Stimulated activated CD8-positive, alpha-beta memory T cell treated with anti-CD3 and anti-CD28 coated beads, Interleukin-7, amount 100 ng/mL, for 48 hours (primary cell): ENCODE results near the gene CDK6.

Experiments used
- DNase-seq, 2 donors: peaks; one replicate each; pipeline ENCODE4 v3.0.0-alpha.2; 2020; ENCODE audit warnings: low read depth in 1 of 2; ENCODE audit errors: extremely low read depth in 1 of 2

CDK6 gene

DNA sequence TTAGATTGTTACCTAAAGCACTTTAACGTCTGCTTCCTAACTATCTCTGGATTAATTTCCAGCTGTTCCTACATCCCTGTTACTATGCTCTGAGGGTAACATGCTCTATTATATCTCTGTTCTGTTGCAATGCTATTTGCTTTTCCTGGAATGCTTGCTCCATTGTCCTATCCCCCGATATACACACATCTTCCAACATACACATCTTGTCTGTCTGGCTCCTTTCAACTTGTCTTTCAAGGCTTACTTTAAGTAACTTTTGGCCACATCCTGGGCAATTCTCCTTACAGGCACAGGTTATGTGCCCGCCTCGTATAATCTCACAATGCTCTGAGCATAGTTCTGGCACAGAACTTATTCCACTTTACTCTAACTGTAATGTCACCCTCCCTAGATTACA lies 96.2 kb downstream of the CDK6 start:
- no peak for DNase-seq

DNA sequence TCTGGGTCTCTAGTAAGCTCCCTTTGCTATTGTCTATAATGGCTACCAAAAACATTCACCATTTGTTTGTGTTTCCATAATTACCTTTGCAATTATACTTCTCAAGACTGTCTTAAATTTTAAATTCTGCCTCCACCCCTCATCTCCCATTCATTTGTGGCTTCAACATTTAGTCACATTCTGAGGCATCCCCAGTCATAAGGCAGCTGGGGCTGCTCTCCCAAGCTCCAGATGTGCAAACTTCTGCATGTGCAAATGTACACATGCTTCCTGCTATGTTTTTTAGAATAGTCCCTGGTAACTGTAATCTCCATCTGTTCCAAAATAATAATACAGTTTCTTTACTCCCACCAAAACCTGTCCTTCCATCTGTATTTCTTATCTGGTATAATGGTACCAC lies 97.3 kb downstream of the CDK6 start:
- no peak for DNase-seq

DNA sequence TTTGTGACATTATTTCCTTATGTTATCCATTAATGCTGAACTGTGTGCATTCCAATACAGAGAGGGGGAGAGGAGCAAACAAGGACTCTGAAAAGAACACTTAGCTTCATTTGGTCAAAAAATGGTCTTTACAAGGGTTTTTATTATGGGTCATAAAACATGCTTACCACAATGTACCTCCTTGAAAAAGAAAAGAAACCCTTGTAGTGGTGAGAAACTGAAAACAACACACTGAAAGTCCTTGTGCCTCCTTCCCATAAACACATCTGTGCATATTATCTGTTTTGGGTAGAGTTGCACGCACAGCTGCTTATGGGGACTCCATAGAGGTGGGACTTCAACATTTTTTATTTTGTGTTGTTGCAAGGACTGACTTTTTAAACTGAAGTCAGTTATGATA lies 98.7 kb downstream of the CDK6 start:
- no peak for DNase-seq

DNA sequence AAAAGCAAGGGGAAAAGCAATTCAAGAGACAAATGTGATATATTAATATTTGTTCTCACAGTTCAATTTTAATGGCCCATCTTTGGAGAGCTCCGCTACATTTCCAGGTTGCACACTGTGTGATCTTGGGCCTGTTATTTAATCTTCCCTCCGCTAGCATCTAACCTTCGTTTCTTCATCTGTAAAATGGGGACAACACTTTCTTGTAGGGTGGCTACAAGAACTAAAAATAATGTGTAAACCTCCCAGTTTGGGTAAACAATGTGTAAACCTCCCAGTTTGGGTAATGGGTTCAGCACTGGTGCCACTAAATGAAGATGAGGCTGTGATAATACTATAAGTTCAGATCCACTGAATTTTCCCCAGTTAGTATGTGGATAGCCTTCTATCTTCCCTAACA lies 99.5 kb downstream of the CDK6 start:
- no peak for DNase-seq

DNA sequence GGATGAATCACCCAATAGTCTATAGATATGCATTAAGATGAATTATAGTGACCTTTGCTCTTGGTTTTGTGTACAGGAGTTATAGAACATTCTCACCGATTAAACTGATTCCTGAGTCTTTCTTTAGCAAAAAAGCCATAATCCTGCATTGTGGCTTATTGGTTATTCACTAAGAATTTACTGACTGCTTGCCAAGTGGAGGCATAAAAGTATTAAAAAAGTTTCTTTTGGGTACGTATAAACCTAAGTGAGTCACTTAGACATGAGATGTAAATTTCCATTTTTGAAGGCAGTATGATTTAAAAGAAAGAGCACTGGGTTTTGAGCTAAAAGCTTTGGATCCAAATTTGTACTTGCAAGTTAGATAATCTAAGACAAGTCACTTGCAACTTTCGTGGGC lies 100.7 kb downstream of the CDK6 start:
- no peak for DNase-seq

DNA sequence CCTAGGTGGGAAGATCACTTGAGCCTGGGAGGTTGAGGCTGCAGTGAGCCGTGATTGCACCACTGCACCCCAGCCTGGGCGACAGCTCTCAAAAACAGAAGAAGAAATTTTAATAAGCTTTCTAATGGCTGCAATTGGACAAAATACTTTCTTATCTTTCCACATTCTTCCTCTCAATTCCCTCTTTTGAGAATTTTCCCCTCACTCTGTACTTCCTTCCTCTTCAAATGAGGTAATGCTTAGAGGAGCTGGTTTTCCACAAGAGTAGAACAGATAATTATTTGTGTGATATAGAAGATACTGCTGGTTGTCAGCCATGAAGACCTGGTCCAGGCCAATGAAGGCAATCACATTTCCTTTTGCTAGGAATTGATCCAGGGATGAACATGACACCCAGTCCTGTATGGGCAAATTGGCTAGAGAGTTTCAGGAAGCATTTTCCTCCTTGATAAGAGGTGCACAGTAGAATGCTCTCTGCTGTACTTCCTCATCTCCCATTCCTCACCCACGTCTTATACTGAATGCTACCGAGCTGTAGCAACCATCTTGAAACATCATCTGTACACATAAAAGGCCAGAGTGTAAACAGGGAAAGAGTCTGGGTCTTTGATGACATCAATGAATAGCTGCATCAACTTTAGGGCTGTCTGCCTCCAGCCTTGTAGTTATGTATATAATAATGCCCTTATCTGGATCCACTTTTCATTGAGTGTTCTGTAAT lies 103.9 kb downstream of the CDK6 start:
- no peak for DNase-seq

DNA sequence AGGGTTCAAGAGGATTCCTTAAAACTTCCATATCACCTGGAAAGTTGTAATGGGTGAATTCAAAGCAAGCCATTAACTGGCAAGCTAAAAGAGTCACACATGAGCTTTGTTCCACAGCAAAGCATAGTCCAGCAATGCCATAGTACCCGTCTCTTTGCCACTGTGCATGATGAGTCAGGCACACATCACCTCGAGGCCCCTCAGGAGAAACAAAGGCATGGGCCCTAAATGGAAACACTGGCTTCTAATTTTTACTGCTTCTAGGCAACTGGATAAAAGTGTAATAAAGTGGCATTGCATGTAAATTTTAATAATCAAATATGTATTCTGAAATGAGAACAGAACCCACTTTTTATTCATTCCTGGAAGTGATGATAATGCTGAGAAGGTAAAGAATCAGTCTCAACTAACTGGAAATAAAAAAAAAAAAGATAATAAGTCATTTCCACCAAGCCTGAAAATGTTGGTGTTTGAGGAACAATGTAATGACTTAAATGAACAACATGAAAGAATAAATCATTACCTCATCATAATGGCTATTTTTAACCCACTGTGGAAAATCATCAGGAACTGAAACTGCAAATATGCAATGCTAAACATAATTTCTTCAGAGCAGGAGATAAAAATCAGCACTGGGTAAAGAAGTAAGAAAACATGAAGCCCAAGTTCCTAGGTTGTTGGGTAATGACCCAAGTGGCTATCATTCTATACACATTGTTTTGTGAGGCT lies 104.9 kb downstream of the CDK6 start:
- peak in 1 of 2 donors; percentile 60 for DNase-seq

DNA sequence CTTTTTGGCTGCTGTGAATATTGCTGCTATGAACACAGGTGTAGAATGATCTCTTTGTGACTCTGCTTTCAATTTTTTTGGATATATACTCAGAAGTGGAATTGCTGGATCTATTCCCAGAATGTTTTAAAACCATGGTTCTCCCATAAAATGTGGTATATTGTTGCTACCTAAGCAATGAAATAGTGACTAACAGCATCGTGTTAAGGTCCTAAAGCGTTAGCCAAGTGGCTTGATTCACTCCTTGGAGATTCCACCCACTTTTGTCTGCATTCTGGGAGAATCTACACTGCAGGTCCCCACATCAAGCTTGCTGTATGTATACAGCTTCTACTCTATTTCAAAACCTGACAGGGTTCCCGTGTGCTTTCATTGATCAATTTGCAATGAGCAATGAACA lies 105.6 kb downstream of the CDK6 start:
- no peak for DNase-seq

DNA sequence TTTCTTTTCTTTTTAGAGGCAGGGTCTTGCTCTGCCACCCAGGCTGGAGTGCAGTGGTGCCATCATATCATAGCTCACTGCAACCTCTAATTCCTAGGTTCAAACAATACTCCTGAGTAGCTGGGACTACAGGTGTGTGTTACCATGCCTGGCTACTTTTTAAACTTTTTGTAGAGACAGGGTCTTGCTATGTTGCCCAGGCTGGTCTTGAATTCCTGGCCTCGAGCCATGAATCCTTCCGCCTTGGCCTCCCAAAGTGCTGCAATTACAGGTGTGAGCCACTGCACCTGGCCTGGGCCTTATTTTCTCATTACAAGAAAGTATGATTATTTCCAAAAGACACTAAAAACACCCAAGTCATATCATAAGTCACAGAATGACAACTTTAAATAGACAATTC lies 106.6 kb downstream of the CDK6 start:
- DNase-seq: no peak

DNA sequence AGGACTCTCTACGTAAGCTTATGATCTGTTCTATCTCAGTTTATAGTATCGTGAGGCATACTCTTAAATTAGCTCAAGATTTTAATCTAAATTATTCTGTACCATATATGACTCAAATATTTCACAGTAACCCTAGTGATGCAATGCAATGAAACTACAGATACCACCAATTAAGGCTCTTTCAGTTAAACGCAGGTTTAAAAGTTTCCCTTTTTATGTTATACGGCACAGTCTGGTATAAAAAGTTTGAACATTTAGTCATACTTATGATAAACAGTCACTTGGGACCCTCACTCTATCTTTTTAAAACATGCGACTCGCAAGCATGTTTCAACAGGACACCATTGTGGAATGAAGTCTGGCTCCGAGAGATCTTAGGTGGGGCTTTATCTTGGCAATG lies 107.2 kb downstream of the CDK6 start:
- DNase-seq: no peak

DNA sequence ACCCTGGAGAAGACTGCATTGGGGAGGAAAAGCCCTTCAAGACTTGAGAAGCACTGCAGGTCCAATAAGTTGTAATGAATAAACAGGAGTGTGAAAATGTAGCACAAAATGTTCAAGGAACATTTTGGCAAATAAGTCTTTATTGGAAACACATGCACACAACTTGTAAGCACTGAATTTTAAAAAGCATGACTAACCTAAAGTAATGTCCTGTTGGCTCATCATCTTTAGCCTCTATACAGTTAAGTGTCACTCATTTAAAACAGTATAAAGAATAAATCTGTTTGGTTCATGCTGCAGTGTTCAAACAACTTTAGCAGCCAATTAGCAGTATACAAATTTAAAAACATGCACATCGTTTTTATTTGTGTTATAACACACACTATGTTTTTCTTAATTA lies 108.6 kb downstream of the CDK6 start:
- no peak for DNase-seq

DNA sequence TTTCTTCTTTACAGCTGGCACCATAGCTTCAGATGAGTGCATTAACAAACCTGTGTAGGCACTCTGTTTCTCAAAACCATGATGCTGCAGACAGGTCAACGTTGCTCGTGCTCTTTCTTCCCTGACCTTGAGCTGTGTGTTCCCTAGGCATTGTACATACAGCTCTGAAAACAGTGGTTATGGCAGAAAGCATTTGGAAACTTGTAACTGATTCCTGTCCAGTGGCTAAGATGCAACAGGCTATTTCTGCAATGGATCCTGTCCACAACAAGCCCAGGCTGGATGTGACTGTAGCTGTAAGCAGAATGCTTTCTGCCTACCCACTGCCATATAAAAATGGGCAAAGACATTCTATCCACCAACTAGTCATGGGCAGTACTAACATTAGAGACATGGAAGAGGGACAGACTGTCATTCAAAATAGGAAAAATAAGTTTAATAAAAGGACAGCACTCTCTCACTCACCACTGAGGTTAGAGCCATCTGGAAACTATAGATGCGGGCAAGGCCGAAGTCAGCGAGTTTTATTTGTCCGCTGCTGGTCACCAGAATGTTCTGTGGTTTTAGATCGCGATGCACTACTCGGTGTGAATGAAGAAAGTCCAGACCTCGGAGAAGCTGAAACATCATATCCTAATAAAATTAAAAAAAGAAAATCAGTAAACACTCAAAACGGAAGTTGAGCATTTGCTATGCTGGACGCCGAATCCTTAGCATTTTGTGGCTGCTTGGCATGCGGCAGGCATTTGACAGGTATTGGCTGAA lies 111.0 kb downstream of the CDK6 start:
- no peak for DNase-seq

DNA sequence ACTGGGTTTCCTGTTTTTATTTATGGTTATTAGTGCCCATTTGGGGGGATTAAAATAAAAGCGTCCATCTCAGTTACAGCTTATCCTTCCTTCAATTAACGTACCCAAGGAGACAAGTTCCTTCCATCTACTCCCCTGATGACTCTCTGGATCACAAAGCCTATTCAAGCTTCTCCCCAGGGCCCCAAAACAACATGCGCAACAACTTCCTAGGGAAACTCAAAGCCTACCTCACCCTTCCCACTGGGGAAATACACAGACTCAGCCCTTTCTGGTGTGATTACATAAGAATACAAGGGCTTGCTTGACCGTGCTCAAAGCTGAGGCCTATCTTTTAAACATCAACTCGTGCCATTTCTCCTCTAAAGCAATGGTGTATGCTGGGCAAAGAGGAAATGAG lies 112.4 kb downstream of the CDK6 start:
- DNase-seq: no peak

DNA sequence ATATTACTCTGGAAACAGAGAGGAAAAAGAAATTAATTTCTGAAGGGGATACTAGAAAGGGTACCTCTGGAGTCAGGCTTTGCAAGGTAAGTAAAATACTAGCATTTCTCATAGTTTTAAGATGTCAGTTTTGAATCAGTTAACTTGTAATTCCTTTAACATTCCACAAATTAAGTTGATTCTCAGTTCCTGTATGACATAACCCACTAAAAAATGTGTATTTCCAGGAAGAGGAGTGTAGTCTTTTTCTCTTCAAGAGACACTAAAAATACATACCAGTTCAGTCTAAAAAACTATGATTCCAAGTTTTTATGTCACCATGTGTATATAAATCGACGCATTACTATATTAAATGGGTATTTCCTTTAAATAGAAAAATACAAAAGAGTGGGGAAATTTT lies 113.2 kb downstream of the CDK6 start:
- DNase-seq: no peak

DNA sequence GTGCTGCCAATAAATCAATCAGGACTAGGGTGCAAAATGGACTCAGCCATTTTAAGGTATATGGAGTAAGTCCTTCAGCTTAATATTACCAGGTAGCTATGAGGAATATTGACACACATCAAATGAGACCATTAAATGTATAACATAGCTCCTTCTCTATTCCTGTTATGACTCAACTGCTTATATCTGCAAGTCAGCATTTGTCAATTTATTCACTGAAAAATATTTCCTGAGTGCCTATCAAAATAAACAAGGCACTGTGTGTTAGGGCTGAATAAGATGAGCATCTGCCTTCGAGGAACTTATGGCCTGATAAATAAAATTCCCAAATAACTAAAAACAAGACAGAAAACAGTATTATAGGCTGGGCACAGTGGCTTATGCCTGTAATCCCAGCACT lies 113.8 kb downstream of the CDK6 start:
- DNase-seq: no peak

DNA sequence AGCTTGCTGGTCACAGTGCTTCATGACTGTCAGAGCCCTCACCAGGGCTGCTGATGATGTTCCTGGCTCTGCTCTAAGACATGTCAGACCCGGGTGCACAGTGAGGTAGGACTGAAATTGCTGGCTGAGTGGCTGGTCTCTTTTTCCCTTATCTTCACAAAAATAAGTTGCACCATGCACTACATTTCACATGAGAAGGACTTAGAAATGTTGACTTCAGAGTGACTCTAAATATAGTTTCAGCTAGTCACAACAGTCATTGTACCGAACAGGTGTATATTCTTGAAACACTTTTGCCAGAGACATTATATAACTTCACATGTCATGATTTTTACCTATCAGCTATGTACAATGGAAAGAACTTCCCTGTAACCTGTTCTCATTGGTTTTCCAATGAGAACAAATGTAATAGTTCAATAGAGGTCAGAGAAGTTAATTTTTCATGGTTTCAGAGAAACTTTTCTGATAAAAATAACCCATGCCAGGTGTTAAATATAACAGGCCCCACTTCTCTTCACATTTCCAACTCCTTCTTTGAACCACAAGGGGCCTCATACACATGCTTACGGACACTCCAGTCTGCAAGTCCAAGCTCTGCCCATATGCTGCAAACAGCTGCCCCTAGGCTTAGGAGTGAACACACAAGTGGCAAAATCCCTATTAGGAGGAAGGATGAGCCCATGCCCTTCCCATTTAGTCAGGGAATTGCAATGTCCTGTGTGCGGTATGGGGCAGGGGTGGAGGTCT lies 115.6 kb downstream of the CDK6 start:
- no peak for DNase-seq

DNA sequence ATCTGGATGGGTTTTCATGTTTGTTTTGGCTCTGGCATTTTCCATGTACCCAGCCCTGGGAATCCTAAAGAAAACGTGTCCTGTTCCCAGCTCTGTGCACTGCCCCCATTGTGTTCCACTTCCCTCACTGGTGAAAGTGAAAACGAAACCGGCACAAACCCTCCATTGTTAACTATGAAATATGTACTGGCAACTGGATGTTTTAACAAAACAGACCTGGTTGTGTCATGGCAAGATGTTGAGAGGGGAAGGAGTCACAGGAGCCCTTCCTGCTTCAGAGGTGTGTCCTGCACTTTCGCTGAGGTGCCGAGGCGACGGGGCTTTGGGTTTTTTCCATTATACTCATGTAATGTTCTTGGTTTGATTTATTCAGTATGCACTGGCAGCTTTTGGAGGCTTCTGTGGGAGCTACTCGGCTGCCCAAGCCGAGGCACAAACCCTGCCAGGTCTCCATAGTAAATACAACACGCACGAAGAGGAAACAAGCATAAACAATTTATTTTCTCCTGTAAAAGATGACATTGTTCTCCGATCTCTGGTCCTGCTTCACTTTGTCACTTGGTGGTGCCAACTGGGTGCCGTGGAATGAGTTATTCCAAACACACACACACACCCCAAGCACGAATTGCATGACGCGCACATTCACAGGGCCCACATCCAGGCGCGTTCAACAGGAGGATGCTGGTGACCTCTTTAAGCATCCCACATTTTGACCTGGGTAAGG lies 118.2 kb downstream of the CDK6 start:
- peak; percentile 23 to 61 for DNase-seq

DNA sequence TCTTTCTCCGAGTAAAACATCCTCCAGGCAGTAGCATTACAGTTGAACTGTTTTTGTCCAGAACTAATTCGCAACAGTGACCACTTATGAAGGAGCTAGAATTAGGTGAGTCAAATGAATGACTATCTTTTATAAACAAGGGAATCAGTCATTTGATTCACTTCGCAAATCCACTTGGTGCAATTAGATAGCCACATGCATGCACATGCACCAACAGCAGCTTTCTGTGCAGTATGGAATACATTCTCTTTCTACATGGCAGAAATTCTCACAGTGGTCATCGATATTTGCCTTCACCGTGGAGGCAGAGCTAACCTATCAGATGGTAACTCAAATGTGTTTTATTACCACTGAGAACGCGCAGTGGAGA lies 118.8 kb downstream of the CDK6 start:
- no peak for DNase-seq

DNA sequence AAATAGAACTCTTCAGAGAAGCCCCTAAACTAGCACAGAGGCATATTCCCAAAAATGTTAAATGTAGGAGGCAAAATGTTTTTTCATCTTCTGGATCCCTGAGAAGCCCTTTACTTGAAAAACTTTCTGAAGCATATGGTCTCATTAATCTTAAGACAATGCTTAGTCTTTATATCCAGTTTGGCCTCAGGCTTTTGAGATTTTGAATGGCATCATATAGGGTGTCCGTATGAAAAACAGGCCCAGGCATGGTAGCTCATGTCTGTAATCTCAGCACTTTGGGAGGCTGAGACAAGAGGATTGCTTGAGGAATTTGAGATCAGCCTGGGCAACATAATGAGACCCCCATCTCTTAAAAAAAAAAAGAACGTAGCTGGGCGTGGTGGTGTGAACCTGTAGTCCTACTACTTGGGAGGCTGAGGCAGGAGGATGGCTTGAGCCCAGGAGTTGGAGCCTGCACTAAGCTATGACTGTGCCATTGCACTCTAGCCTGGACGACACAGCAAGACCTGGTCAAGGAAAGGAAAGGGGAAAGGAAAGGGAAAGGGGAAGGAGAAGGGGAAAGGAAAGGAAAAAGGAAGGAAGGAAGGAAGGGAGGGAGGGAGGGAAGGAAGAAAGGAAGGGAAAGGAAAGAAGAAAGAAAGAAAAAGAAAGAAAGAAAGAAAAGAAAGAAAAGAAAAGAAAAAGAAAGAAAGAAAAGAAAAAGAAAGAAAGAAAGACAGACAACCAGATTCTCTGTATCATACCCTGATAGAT lies 119.4 kb downstream of the CDK6 start:
- no peak for DNase-seq

DNA sequence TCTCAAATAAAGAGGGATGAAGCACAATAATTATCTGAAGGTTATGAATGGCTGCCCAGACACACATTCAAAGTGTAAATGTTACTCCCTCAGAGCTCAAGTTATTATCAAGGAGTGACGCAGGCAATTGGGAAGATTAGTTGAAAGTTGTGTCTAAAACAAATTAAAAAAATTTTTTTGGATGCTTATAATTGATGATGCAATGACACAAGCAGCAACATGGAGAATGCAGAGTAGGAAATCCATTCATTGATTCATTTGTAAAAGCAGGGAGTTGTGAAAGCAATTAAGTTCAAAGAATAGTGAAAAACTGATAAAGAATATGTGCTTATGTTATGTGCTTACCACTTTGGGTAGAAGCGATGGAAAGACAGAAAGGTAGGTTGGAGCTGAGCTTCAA lies 120.4 kb downstream of the CDK6 start:
- DNase-seq: no peak
